GM12878 (cell line): ENCODE measurements around the gene VCX3B. TPM values are rescaled to one million over a fixed set of nuclear protein-coding genes. Genes with fewer than 3 reads are reported as not detected.
"Not testable (repeated sequence)": the region's sequence is repeated elsewhere in the genome, so short reads cannot be mapped to it uniquely, and the experiment has no call there.

Experiments used
- ATAC-seq: fragments of 200-7000 bp; cut with Tn5 transposase; 3 replicates; pipeline ENCODE4 v1.9.1; 2020; ENCODE audit warnings: mild to moderate bottlenecking, moderate library complexity
- BruUV-seq: library from RNA; stranded (reverse); fragments of 400-500 nt; replicated peaks from 2 replicates; lab custom pipeline; 2021; lab: Mats Ljungman, UMichigan
- CTCF ChIA-PET: fragments of 300-600 bp; sonication (Branson Sonifier 250); formaldehyde crosslinking; extraction: SDS; loops from one replicate; lab custom pipeline; 2021; ENCODE audit warnings: inconsistent platforms; lab: Yijun Ruan, JAX
- POLR2A ChIA-PET: fragments of 350-600 bp; formaldehyde crosslinking; extraction: SDS; loops from one replicate; lab custom pipeline; 2021; ENCODE audit warnings: inconsistent platforms; lab: Charles Lee
- RAD21 ChIA-PET: fragments of 300-600 bp; sonication (Branson Sonifier 250); formaldehyde crosslinking; loops from one replicate; lab custom pipeline; 2023; ENCODE audit warnings: antibody characterized with exemption; ENCODE audit not compliant: unreplicated experiment; lab: Charles Lee
- SMC1A ChIA-PET: fragments of 300-600 bp; sonication (Branson Sonifier 250); formaldehyde crosslinking; loops from one replicate; lab custom pipeline; 2023; ENCODE audit not compliant: unreplicated experiment, uncharacterized antibody; lab: Charles Lee
- DNase-seq: peaks from one replicate; pipeline ENCODE4 v3.0.0-alpha.2; 2011; ENCODE audit warnings: low read depth, low spot score
- FAIRE-seq: peaks from 3 replicates; lab custom pipeline; 2011; peaks lifted over from hg19 to GRCh38; lab: Jason Lieb, UNC
- H2AFZ ChIP-seq: 2 replicates; pipeline ENCODE4 v1.6.0; 2011; ENCODE audit warnings: low read depth, low read length, control low read depth; ENCODE audit not compliant: control insufficient read depth
- H3K27ac ChIP-seq: 2 replicates; pipeline ENCODE4 v1.5.1; 2011; ENCODE audit warnings: control low read depth; ENCODE audit not compliant: control insufficient read depth, insufficient read depth
- H3K27me3 ChIP-seq, 2 experiments: replicated peaks in 1 of 2; 2 replicates each; pipeline versions ENCODE4 v1.6.0 to v1.6.1; 2011; ENCODE audit warnings: low read length in 1 of 2; ENCODE audit not compliant: control insufficient read depth in 2 of 2, insufficient read depth in 2 of 2
- H3K36me3 ChIP-seq, 2 experiments: 2 replicates each; pipeline ENCODE4 v1.5.1; 2011; ENCODE audit warnings: low read length in 1 of 2; ENCODE audit not compliant: control insufficient read depth in 2 of 2, insufficient read depth in 2 of 2
- H3K4me1 ChIP-seq: 2 replicates; pipeline ENCODE4 v1.6.1; 2011; ENCODE audit warnings: mild to moderate bottlenecking, low read length, moderate library complexity, mixed read lengths; ENCODE audit not compliant: control insufficient read depth, insufficient read depth
- H3K4me2 ChIP-seq: 2 replicates; pipeline ENCODE4 v1.6.0; 2011; ENCODE audit warnings: control low read depth; ENCODE audit not compliant: control insufficient read depth, insufficient read depth
- H3K4me3 ChIP-seq: fragments of 200-600 bp; sonication (generic); 2 replicates; pipeline ENCODE4 v1.5.1; 2016
- H3K79me2 ChIP-seq: 2 replicates; pipeline ENCODE4 v1.6.0; 2011; ENCODE audit warnings: low read length; ENCODE audit not compliant: control insufficient read depth, insufficient read depth
- H3K9ac ChIP-seq: 2 replicates; pipeline ENCODE4 v1.8.0; 2011; ENCODE audit warnings: low read length, control low read depth, mixed read lengths; ENCODE audit not compliant: control insufficient read depth, insufficient read depth
- H3K9me3 ChIP-seq: replicated peaks from 3 replicates; pipeline ENCODE4 v1.5.1; 2011; ENCODE audit warnings: mild to moderate bottlenecking, low read length; ENCODE audit not compliant: control insufficient read depth, insufficient read depth
- H4K20me1 ChIP-seq: 2 replicates; pipeline ENCODE4 v1.6.0; 2011; ENCODE audit not compliant: control insufficient read depth, insufficient read depth
- ETV6 ChIP-seq, 2 experiments: fragments of 450-650 bp in 1 of 2; IDR thresholded peaks in 1 of 2; conservative IDR thresholded peaks in 1 of 2; 2 replicates each; pipeline ENCODE4 v1.6.1; 2014; ENCODE audit warnings: antibody characterized with exemption in 1 of 2, borderline replicate concordance in 1 of 2, low read depth in 1 of 2, mild to moderate bottlenecking in 1 of 2, moderate library complexity in 1 of 2
- RCOR1 ChIP-seq: conservative IDR thresholded peaks from 2 replicates; pipeline ENCODE4 v1.6.1; 2012; ENCODE audit warnings: low read depth, low read length, improper control_type of control experiment
- RUNX3 ChIP-seq: IDR thresholded peaks from 2 replicates; pipeline ENCODE4 v1.6.1; 2012; ENCODE audit warnings: low read length, inconsistent platforms
- whole genome bisulfite sequencing: methylation state at CpG from one replicate; pipeline ENCODE4 v1.1.6; 2016; ENCODE audit warnings: low lambda C conversion rate; ENCODE audit not compliant: insufficient replicate concordance, insufficient coverage; ENCODE audit errors: missing lambda C conversion rate; 5-methylcytosine and 5-hydroxymethylcytosine counted together
- in situ Hi-C: fragments of 300-500 bp; cut with MboI; formaldehyde crosslinking; loops from 9 replicates; pipeline ENCODE4 v1.14.3; 2018; ENCODE audit warnings: mixed read lengths
- intact Hi-C: fragments of 100-400 bp; cut with micrococcal nuclease; formaldehyde crosslinking; loops from one replicate; pipeline ENCODE4 v1.14.2; 2022; ENCODE audit not compliant: unreplicated experiment
- polyA plus RNA-seq, 11 experiments: library from polyadenylated mRNA; depleted of rRNA in 4 of 11; unstranded in 6 of 11; stranded (reverse) in 5 of 11; fragments of >200 nt; fragmentation: Nextera tagmentation in 4 of 11; fragmentation: Illumina TruSeq in 1 of 11; extraction: Ambion mirVana in 4 of 11; extraction: Trizol in 1 of 11; gene quantifications; 1 replicate in 1 of 11; 2 replicates in 10 of 11; pipeline versions ENCODE4 v1.2.1 to v1.2.3, GENCODE V29; 2011 to 2016; ENCODE audit warnings: inconsistent platforms in 2 of 11, missing spikeins in 2 of 11, low read depth in 1 of 11
- total RNA-seq, 4 experiments: library from RNA; depleted of rRNA in 3 of 4; stranded (reverse); fragments of >200 nt in 3 of 4; fragmentation: Illumina TruSeq in 1 of 4; extraction: Trizol in 1 of 4; gene quantifications; 2 replicates each; pipeline versions ENCODE4 v1.2.1 to v1.2.3, GENCODE V29; 2013 to 2021

VCX3B gene
- total and polyA plus RNA-seq, 10 of the 15 experiments (the other 5 are each of a cell fraction or from before 2014, with no cell fraction given): 0.06 to 0.11 TPM; not detected in 8

DNA sequence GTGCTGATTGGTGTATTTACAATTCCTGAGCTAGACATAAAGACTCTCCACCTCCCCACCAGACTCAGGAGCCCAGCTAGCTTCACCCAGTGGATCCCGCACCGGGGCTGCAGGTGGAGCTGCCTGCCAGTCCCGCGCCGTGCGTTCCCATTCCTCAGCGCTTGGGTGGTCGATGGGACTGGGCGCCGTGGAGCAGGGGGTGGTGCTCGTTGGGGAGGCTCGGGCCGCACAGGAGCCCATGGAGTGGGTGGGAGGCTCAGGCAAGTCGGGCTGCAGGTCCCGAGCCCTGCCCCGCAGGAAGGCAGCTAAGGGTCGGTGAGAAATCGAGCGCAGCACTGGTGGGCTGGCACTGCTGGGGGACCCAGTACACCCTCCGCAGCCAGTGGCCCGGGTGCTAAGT, 12.3 kb upstream of the VCX3B start:
- in situ Hi-C loops, H3K9ac ChIP-seq, H2AFZ ChIP-seq, H4K20me1 ChIP-seq, H3K4me3 ChIP-seq, ATAC-seq, BruUV-seq, H3K36me3 ChIP-seq, CTCF ChIA-PET, H3K4me2 ChIP-seq, H3K79me2 ChIP-seq, DNase-seq, POLR2A ChIA-PET, H3K9me3 ChIP-seq, FAIRE-seq, H3K27me3 ChIP-seq, H3K27ac ChIP-seq, RAD21 ChIA-PET, intact Hi-C loops, H3K4me1 ChIP-seq, SMC1A ChIA-PET: not testable (repeated sequence)
- WGBS: 77% methylated on average over 11 of the region's 21 CpGs

GRCh38 chrX:8453611-8454010, 11.0 kb upstream of the VCX3B start:
- FAIRE-seq (no peak), DNase-seq (no peak), ATAC-seq (no peak)
- intact Hi-C loops: no loop called here
- Histone ChIP-seq H3K4me2 (no peak overlapping the region), H3K79me2 (no peaks in the 10 kb centered on the region), H3K36me3 (no peaks in the 10 kb centered on the region), H3K4me1 (no peaks in the 10 kb centered on the region), H3K4me3 (no peak overlapping the region), H2AFZ (no peak overlapping the region), H3K9me3 (no peaks in the 10 kb centered on the region), H3K9ac (no peak overlapping the region), H4K20me1 (no peaks in the 10 kb centered on the region), H3K27ac (no peak overlapping the region), H3K27me3 (no peaks in the 10 kb centered on the region)
- WGBS: 0% methylated on average over 3 of the region's 3 CpGs
- ChIA-PET POLR2A (interaction anchor here (0.6 kb wide), 1 partner anchor 374 kb away, joined by 6 read pairs; no protein-coding TSS in a partner anchor), CTCF (no interaction called here), RAD21 (no interaction called here), SMC1A (no interaction called here)
- BruUV-seq: no TSS peak
- in situ Hi-C loops: no loop called here
- TF ChIP-seq RCOR1: no peak
- TF ChIP-seq ETV6 (conservative IDR thresholded peaks at IDR 0.05 in 1 of 2, IDR thresholded peaks at IDR 0.05 in 1 of 2; ENCODE audit: borderline replicate concordance in 1 of 2, low read depth in 1 of 2): no peak
- no peak for TF ChIP-seq RUNX3
